Astrocyte (in vitro differentiated cells and primary cell): ENCODE results near the gene ASPRV1.

Source experiments
- CTCF ChIP-seq: IDR thresholded peaks from 2 replicates; pipeline ENCODE4 v1.5.1; 2011; ENCODE audit warnings: low read depth, mild to moderate bottlenecking, inconsistent platforms, low read length, moderate library complexity; ENCODE audit not compliant: insufficient read depth
- EZH2 ChIP-seq: IDR thresholded peaks from 2 replicates; pipeline ENCODE4 v1.6.1; 2012; ENCODE audit warnings: mild to moderate bottlenecking, low read length, inconsistent platforms; ENCODE audit not compliant: insufficient read depth

DNA sequence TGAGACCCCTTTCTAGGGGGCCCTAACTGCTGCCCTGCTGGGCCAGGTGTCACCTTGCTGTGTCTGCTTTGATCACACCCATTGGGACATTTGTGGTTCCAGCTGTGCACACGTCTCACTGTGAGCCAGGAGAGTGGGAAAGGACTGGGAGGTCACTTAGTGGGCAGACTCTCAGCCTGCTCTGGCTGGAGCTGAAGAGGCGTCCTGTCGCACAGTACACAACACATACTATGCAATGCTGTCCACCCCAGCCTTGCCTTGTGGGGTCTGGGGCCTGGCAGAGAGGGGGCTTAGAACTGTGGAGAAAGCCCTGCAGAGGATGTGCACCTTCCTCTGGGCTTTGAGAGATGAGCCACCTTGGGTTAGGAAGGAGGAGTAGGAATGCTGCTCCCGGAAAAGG is 25.3 kb upstream of the ASPRV1 start:
- TF ChIP-seq CTCF (no peak), EZH2 (no peak)
